Calu3 (cell line): ENCODE measurements around the gene XPO6. TPM values are rescaled to one million over a fixed set of nuclear protein-coding genes. Genes with fewer than 3 reads are reported as not detected.
A peak's percentile ranks its signal among the peaks of the same experiment; 100 is the strongest.

ENCODE experiments used
- BruUV-seq: library from RNA; stranded (reverse); fragments of 400-500 nt; replicated peaks from 2 replicates; lab custom pipeline; 2021; lab: Mats Ljungman, UMichigan
- CTCF ChIA-PET: fragments of 300-600 bp; sonication (Branson Sonifier 250); formaldehyde crosslinking; loops from one replicate; lab custom pipeline; 2022; ENCODE audit warnings: antibody characterized with exemption; lab: Charles Lee
- DNase-seq: peaks from one replicate; pipeline ENCODE4 v3.0.0; 2022
- H3K27ac Mint-ChIP-seq: one replicate; pipeline ENCODE4 v1.8.0; 2022; ENCODE audit warnings: mixed read lengths; ENCODE audit not compliant: unreplicated experiment
- H3K27me3 Mint-ChIP-seq: one replicate; pipeline ENCODE4 v1.8.0; 2022; ENCODE audit warnings: mixed read lengths; ENCODE audit not compliant: unreplicated experiment
- H3K36me3 Mint-ChIP-seq: one replicate; pipeline ENCODE4 v1.8.0; 2022; ENCODE audit warnings: mild to moderate bottlenecking, moderate library complexity, mixed read lengths; ENCODE audit not compliant: insufficient read depth, unreplicated experiment
- H3K4me1 Mint-ChIP-seq: one replicate; pipeline ENCODE4 v1.8.0; 2022; ENCODE audit warnings: mild to moderate bottlenecking, low read depth, mixed read lengths; ENCODE audit not compliant: unreplicated experiment
- H3K4me3 Mint-ChIP-seq: one replicate; pipeline ENCODE4 v1.8.0; 2022; ENCODE audit warnings: mild to moderate bottlenecking, low read depth, moderate library complexity, mixed read lengths; ENCODE audit not compliant: unreplicated experiment
- H3K9me3 Mint-ChIP-seq: one replicate; pipeline ENCODE4 v1.8.0; 2022; ENCODE audit warnings: low read depth, mixed read lengths; ENCODE audit not compliant: unreplicated experiment
- intact Hi-C: fragments of 100-400 bp; cut with micrococcal nuclease; formaldehyde crosslinking; loops from one replicate; pipeline ENCODE4 v1.10.0; 2022; ENCODE audit not compliant: unreplicated experiment
- total RNA-seq: library from RNA; stranded (reverse); gene quantifications from 2 replicates; pipeline ENCODE4 v1.2.3, GENCODE V29; 2022
- TF ChIP-seq, protein P1 (sequence below): fragments of 200-600 bp; IDR thresholded peaks from one replicate; pipeline ENCODE4 v1.8.0; 2022; ENCODE audit warnings: antibody characterized with exemption; ENCODE audit not compliant: unreplicated experiment

Gene XPO6
- total RNA-seq, 1 experiment from 2014 or later: 149 TPM

DNA sequence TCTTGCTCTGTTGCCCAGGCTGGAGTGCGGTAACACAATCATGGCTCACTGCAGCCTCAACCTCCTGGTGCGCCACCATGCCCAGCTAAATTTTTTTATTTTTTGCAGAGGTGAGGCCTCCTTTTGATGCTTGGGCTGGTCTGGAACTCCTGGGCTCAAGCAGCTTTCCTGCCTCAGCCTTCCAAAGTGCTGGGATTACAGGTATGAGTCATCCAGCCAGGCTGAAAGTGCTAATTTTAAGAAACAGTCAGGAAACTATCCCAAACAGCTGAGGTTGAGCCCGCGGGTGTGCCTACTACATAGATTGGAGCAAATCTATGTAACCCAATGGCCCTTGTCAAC is 738 bp upstream of the XPO6 start:
- H3K4me1 Mint-ChIP-seq: peaks cover 26% of the 10 kb centered on the region
- CTCF ChIA-PET: no interaction called here
- peak overlapping the region; percentile 87 for H3K4me3 Mint-ChIP-seq
- TSS peak; percentile 68 for BruUV-seq
- TF ChIP-seq, protein P1, sequence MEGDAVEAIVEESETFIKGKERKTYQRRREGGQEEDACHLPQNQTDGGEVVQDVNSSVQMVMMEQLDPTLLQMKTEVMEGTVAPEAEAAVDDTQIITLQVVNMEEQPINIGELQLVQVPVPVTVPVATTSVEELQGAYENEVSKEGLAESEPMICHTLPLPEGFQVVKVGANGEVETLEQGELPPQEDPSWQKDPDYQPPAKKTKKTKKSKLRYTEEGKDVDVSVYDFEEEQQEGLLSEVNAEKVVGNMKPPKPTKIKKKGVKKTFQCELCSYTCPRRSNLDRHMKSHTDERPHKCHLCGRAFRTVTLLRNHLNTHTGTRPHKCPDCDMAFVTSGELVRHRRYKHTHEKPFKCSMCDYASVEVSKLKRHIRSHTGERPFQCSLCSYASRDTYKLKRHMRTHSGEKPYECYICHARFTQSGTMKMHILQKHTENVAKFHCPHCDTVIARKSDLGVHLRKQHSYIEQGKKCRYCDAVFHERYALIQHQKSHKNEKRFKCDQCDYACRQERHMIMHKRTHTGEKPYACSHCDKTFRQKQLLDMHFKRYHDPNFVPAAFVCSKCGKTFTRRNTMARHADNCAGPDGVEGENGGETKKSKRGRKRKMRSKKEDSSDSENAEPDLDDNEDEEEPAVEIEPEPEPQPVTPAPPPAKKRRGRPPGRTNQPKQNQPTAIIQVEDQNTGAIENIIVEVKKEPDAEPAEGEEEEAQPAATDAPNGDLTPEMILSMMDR: no peak
- intact Hi-C loops: loop anchor here (10.0 kb wide), 1 partner anchor 898 kb away; the partner anchor contains the start of gene IL4R
- peaks cover 41% of the 10 kb centered on the region for H3K36me3 Mint-ChIP-seq
- no peak for DNase-seq
- H3K27me3 Mint-ChIP-seq: no peaks in the 10 kb centered on the region
- H3K27ac Mint-ChIP-seq: peak overlapping the region; percentile 72
- peaks cover 2% of the 10 kb centered on the region for H3K9me3 Mint-ChIP-seq

DNA sequence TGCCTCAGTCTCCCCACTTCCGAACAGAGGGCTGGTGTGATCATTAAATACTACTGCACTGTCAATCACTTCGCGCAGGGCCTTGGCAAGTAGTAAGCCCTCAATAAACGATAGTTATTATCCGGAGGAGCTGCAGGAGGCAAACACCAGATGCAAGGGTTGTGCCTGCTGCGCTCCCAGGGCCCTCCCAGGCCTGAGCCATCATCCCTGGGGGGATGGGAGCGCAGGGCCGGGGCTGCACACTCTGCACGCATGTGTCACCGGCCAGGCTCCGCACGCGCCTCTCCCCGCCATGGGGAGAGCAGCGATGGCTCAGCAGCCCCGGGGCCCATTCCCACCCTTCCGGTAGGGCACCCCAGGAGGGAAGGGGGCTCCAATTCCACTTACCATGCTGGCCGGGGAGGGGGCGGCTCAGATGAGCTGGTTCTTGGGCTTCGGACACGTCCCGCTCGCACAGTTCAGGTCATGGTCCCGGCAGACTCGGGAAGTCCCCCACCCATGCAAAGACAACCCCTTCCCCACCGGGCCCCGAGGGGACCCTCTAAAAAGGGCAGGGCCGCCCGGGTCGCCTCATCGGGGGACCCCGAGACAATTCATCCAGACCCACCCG is 681 bp downstream of the XPO6 start:
- H3K4me1 Mint-ChIP-seq: peaks cover 26% of the 10 kb centered on the region
- TF ChIP-seq, protein P1: no peak
- no TSS peak for BruUV-seq
- DNase-seq: peak; percentile 83
- intact Hi-C loops: loop anchor here (10.0 kb wide), 1 partner anchor 896 kb away; the partner anchor contains the start of gene IL4R
- CTCF ChIA-PET: interaction anchor here (1.1 kb wide), 1 partner anchor 17 kb away, joined by 3 read pairs; no protein-coding TSS in a partner anchor
- peaks cover 49% of the 10 kb centered on the region for H3K36me3 Mint-ChIP-seq
- H3K27ac Mint-ChIP-seq: peak overlapping the region; percentile 43
- peaks cover 2% of the 10 kb centered on the region for H3K9me3 Mint-ChIP-seq
- H3K4me3 Mint-ChIP-seq: peak overlapping the region; percentile 87
- no peaks in the 10 kb centered on the region for H3K27me3 Mint-ChIP-seq

DNA sequence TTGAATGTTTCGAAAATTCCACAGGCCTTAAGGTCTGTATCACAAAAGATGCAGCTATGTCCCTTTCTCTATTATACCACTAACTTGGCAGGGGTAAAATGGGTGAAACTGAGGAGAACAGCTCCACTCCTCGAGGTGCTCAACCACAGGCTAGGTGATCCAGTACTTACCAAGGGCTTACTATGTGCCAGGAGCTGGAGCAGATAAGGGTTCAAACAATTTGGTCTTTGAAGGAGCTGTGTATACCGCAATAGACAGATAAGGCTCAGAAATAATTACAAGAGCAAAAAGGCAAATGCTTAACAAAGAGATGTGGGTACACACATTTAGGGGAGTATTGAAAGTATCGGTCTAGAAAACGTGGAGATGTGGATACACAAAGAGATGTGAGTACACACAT is 1.5 kb downstream of the XPO6 start:
- intact Hi-C loops: loop anchor here (10.0 kb wide), 1 partner anchor 895 kb away; the partner anchor contains the start of gene IL4R
- Mint-ChIP-seq H3K36me3 (peaks cover 49% of the 10 kb centered on the region), H3K4me1 (peaks cover 26% of the 10 kb centered on the region), H3K27me3 (no peaks in the 10 kb centered on the region), H3K27ac (peak overlapping the region; percentile 43), H3K9me3 (peaks cover 2% of the 10 kb centered on the region), H3K4me3 (peak overlapping the region; percentile 87)
- TF ChIP-seq, protein P1: no peak
- CTCF ChIA-PET: interaction anchor here (1.1 kb wide), 1 partner anchor 16 kb away, joined by 3 read pairs; no protein-coding TSS in a partner anchor
- no peak for DNase-seq
- BruUV-seq: no TSS peak

DNA sequence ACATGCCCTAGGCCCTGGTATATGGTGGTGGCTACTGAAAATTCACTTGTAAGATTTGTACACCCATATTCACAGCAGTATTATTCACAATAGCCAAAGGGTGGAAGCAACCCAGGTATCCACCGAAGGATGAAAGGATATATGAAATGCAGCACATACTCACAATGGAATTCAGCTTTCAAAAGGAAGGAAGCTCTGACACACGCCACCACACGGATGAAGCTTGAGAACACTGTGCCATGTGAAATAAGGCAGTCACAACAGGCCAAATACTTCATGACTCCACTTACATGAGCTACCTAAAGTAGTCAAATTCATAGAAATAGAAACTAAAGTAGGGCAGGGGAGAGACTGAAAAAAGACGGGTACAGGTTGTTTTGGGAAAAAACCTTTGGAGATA is 2.9 kb downstream of the XPO6 start:
- H3K27ac Mint-ChIP-seq: no peak overlapping the region
- peaks cover 2% of the 10 kb centered on the region for H3K9me3 Mint-ChIP-seq
- DNase-seq: no peak
- CTCF ChIA-PET: interaction anchor here (0.7 to 0.8 kb wide), 3 partner anchors 12 to 419 kb away, joined by 3 to 5 read pairs (median 5); no protein-coding TSS in a partner anchor
- TF ChIP-seq, protein P1: no peak
- peaks cover 49% of the 10 kb centered on the region for H3K36me3 Mint-ChIP-seq
- H3K4me3 Mint-ChIP-seq: no peak overlapping the region
- intact Hi-C loops: no loop called here
- no TSS peak for BruUV-seq
- H3K4me1 Mint-ChIP-seq: peaks cover 26% of the 10 kb centered on the region
- no peaks in the 10 kb centered on the region for H3K27me3 Mint-ChIP-seq
